ENCODE data around the gene INTS15.

- no peak for TF ChIP-seq POLR2A (IDR thresholded peaks at IDR 0.05)
- no peak for TF ChIP-seq CTCF (IDR thresholded peaks at IDR 0.05)
- TF ChIP-seq POLR2AphosphoS5 (IDR thresholded peaks at IDR 0.05) = no peak
These were observed 57.7 kb downstream of the INTS15 start for GRCh38 chr7:6647541-6647940.

Measured in upper lobe of left lung (tissue), 4 donors.